Ectodermal cell (in vitro differentiated cells): Measurements from ENCODE around the gene WDR33.

Source experiments
- H3K27ac ChIP-seq: 2 replicates; pipeline ENCODE4 v1.7.0; 2013; ENCODE audit warnings: mild to moderate bottlenecking, low read depth, low read length; ENCODE audit not compliant: insufficient read depth, poor library complexity, severe bottlenecking
- H3K27me3 ChIP-seq: 2 replicates; pipeline ENCODE4 v1.7.0; 2013; ENCODE audit warnings: mild to moderate bottlenecking, low read length; ENCODE audit not compliant: insufficient read depth, control insufficient read depth, poor library complexity, severe bottlenecking
- H3K36me3 ChIP-seq: one replicate; pipeline ENCODE4 v1.7.0; 2013; ENCODE audit warnings: low read length; ENCODE audit not compliant: control insufficient read depth, insufficient read depth
- H3K4me1 ChIP-seq: one replicate; pipeline ENCODE4 v1.7.0; 2013; ENCODE audit warnings: low read length; ENCODE audit not compliant: control insufficient read depth, insufficient read depth
- H3K4me3 ChIP-seq: 2 replicates; pipeline ENCODE4 v1.7.0; 2013; ENCODE audit warnings: low read depth, low read length, control low read depth; ENCODE audit not compliant: insufficient read depth
- H3K9me3 ChIP-seq: 2 replicates; pipeline ENCODE4 v1.7.0; 2013; ENCODE audit warnings: mild to moderate bottlenecking, low read length, moderate library complexity; ENCODE audit not compliant: control insufficient read depth
- WGBS, 2 experiments: methylation state at CpG; one replicate each; pipeline ENCODE4 v1.1.7; 2013; ENCODE audit warnings: missing lambda C conversion rate in 2 of 2; 5-methylcytosine and 5-hydroxymethylcytosine counted together

Gene WDR33

GRCh38 chr2:127681976-127682857 is 128.8 kb downstream of the WDR33 start:
- no peaks in the 10 kb centered on the region for H3K9me3 ChIP-seq
- peaks cover 5% of the 10 kb centered on the region for H3K27me3 ChIP-seq
- H3K4me3 ChIP-seq, result no peak overlapping the region
- H3K36me3 ChIP-seq, result no peaks in the 10 kb centered on the region
- 86 to 93% methylated on average over 6 of the region's 6 CpGs for WGBS, 2 experiments
- peaks cover 6% of the 10 kb centered on the region for H3K4me1 ChIP-seq
- no peak overlapping the region for H3K27ac ChIP-seq

- no peak overlapping the region for H3K27ac ChIP-seq
- no peaks in the 10 kb centered on the region for H3K9me3 ChIP-seq
- H3K36me3 ChIP-seq, result no peaks in the 10 kb centered on the region
- no peak overlapping the region for H3K4me3 ChIP-seq
- H3K27me3 ChIP-seq, result peaks cover 14% of the 10 kb centered on the region
- 82 to 83% methylated on average over 25 of the region's 25 CpGs for WGBS, 2 experiments
- peaks cover 6% of the 10 kb centered on the region for H3K4me1 ChIP-seq
These were observed 129.6 kb downstream of the WDR33 start for GRCh38 chr2:127681288-127681804.

- WGBS, 2 experiments, result 92 to 94% methylated on average over 19 of the region's 19 CpGs
- no peak overlapping the region for H3K27ac ChIP-seq
- H3K9me3 ChIP-seq, result no peaks in the 10 kb centered on the region
- H3K27me3 ChIP-seq, result peaks cover 20% of the 10 kb centered on the region
- H3K4me3 ChIP-seq, result no peak overlapping the region
- H3K36me3 ChIP-seq, result no peaks in the 10 kb centered on the region
- H3K4me1 ChIP-seq, result peaks cover 6% of the 10 kb centered on the region
These were observed 130.2 kb downstream of the WDR33 start for GRCh38 chr2:127680706-127681287.

GRCh38 chr2:127679680-127680361 is 131.2 kb downstream of the WDR33 start:
- no peak overlapping the region for H3K4me3 ChIP-seq
- H3K9me3 ChIP-seq, result no peaks in the 10 kb centered on the region
- H3K4me1 ChIP-seq, result peaks cover 6% of the 10 kb centered on the region
- no peak overlapping the region for H3K27ac ChIP-seq
- no peaks in the 10 kb centered on the region for H3K36me3 ChIP-seq
- 88 to 90% methylated on average over 15 of the region's 15 CpGs for WGBS, 2 experiments
- peaks cover 28% of the 10 kb centered on the region for H3K27me3 ChIP-seq

GRCh38 chr2:127678991-127679390 is 132.0 kb downstream of the WDR33 start:
- Histone ChIP-seq H3K27ac (no peak overlapping the region), H3K4me3 (no peak overlapping the region), H3K9me3 (no peaks in the 10 kb centered on the region), H3K36me3 (no peaks in the 10 kb centered on the region), H3K4me1 (peaks cover 6% of the 10 kb centered on the region), H3K27me3 (peaks cover 36% of the 10 kb centered on the region)
- WGBS, 2 experiments, result 92% methylated on average over 6 of the region's 6 CpGs

GRCh38 chr2:127678531-127678930 is 132.4 kb downstream of the WDR33 start:
- H3K36me3 ChIP-seq, result no peaks in the 10 kb centered on the region
- 82 to 89% methylated on average over 10 of the region's 10 CpGs for WGBS, 2 experiments

GRCh38 chr2:127676906-127677305 is 134.1 kb downstream of the WDR33 start:
- H3K4me1 ChIP-seq, result peaks cover 6% of the 10 kb centered on the region
- no peak overlapping the region for H3K4me3 ChIP-seq
- H3K9me3 ChIP-seq, result no peaks in the 10 kb centered on the region
- no peaks in the 10 kb centered on the region for H3K36me3 ChIP-seq
- 73 to 90% methylated on average over 2 of the region's 2 CpGs for WGBS, 2 experiments
- peaks cover 57% of the 10 kb centered on the region for H3K27me3 ChIP-seq
- no peak overlapping the region for H3K27ac ChIP-seq

More at GRCh38 chr2:127678531-127678930, 132.4 kb downstream of the WDR33 start:
- no peak overlapping the region for H3K27ac ChIP-seq
- H3K4me3 ChIP-seq, result no peak overlapping the region
- peaks cover 41% of the 10 kb centered on the region for H3K27me3 ChIP-seq
- H3K9me3 ChIP-seq, result no peaks in the 10 kb centered on the region
- peaks cover 6% of the 10 kb centered on the region for H3K4me1 ChIP-seq

- peaks cover 62% of the 10 kb centered on the region for H3K27me3 ChIP-seq
- 7 to 8% methylated on average over 51 to 56 of the region's 56 CpGs for WGBS, 2 experiments
These were observed 135.4 kb downstream of the WDR33 start, which contains the start of gene LIMS2 for GRCh38 chr2:127675331-127676261. Gene LIMS2, minus strand, starts transcription at chr2:127675530. Its CDS starts 506 bp downstream, at chr2:127675024.

More at GRCh38 chr2:127675331-127676261, 135.4 kb downstream of the WDR33 start, which contains the start of gene LIMS2:
- Histone ChIP-seq H3K27ac (no peak within 1 kb of the TSS), H3K4me1 (no peaks in the 10 kb centered on the region), H3K9me3 (no peaks in the 10 kb centered on the region), H3K36me3 (no peaks in the 10 kb centered on the region), H3K4me3 (peak within 1 kb of the TSS; percentile 39)
